Measurements from ENCODE around the gene PIP4K2A. TPM values are rescaled to one million over a fixed set of nuclear protein-coding genes. Genes with fewer than 3 reads are reported as not detected.

The PIP4K2A gene
- total and polyA plus RNA-seq, 2 experiments from 2014 or later: 39.9 to 40.1 TPM

GRCh38 chr10:22635650-22636049 is 78.7 kb downstream of the PIP4K2A start (continued):
- TF ChIP-seq CREB1 (CRISPR knock-in tag; IDR thresholded peaks at IDR 0.05; ENCODE audit: low read depth): no peak
- no peak for TF ChIP-seq POLR2AphosphoS5 (IDR thresholded peaks at IDR 0.05; ENCODE audit: low read depth)
- TF ChIP-seq ZNF114 (CRISPR knock-in tag; IDR thresholded peaks at IDR 0.05): no peak
- TF ChIP-seq ZNF331 (CRISPR knock-in tag; IDR thresholded peaks at IDR 0.05; ENCODE audit: low read depth): no peak
- no peak for TF ChIP-seq STAT1 (IDR thresholded peaks at IDR 0.05; ENCODE audit: unreplicated experiment)
- no peak for TF ChIP-seq ETS1 (IDR thresholded peaks at IDR 0.05)

GRCh38 chr10:22634606-22635459 is 79.5 kb downstream of the PIP4K2A start:
- Mint-ChIP-seq H3K27me3 (ENCODE audit: insufficient read depth, low read depth, poor library complexity) (peaks cover 1% of the 10 kb centered on the region), H3K4me1 (peaks cover 29% of the 10 kb centered on the region), H3K4me3 (no peak overlapping the region), H3K36me3 (ENCODE audit: low read depth) (peaks cover 8% of the 10 kb centered on the region; the same call in 2 of the 3 replicates), H3K27ac (no peak overlapping the region), H3K9me3 (no peaks in the 10 kb centered on the region)
- Histone ChIP-seq H3K4me3 (no peak overlapping the region), H3K4me1 (ENCODE audit: insufficient read depth) (peaks cover 18% of the 10 kb centered on the region), H3K79me2 (replicated peaks; ENCODE audit: insufficient read depth) (peaks cover 98% of the 10 kb centered on the region), H3K27me3 (ENCODE audit: insufficient read depth) (no peaks in the 10 kb centered on the region), H3K27ac (ENCODE audit: low read depth) (no peak overlapping the region), H3K9me2 (ENCODE audit: insufficient read depth) (no peaks in the 10 kb centered on the region), H2AFZ (no peak overlapping the region), H3K36me3 (ENCODE audit: insufficient read depth) (no peaks in the 10 kb centered on the region), H3K4me2 (no peak overlapping the region), H4K20me1 (replicated peaks; ENCODE audit: insufficient read depth) (peaks cover 9% of the 10 kb centered on the region; the same call in 1 of the 2 replicates), H3F3A (replicated peaks; ENCODE audit: low read depth) (no peaks in the 10 kb centered on the region)
- no peak for ATAC-seq
- DNase-seq (ENCODE audit: low spot score): no peak
- no peak for TF ChIP-seq CREB1 (CRISPR knock-in tag; IDR thresholded peaks at IDR 0.05; ENCODE audit: low read depth)
- TF ChIP-seq POLR2AphosphoS5 (IDR thresholded peaks at IDR 0.05; ENCODE audit: low read depth): no peak
- TF ChIP-seq ZNF331 (CRISPR knock-in tag; IDR thresholded peaks at IDR 0.05; ENCODE audit: low read depth): no peak
- no peak for TF ChIP-seq STAT1 (IDR thresholded peaks at IDR 0.05; ENCODE audit: unreplicated experiment)
- TF ChIP-seq EZH2 (IDR thresholded peaks at IDR 0.05; ENCODE audit: low read depth, unreplicated experiment): no peak
- TF ChIP-seq ZNF462 (CRISPR knock-in tag; IDR thresholded peaks at IDR 0.05): no peak
- TF ChIP-seq NANOG (IDR thresholded peaks at IDR 0.05; ENCODE audit: borderline replicate concordance): no peak
- TF ChIP-seq JUNB (IDR thresholded peaks at IDR 0.05; ENCODE audit: unreplicated experiment): no peak
- no peak for TF ChIP-seq ETS1 (IDR thresholded peaks at IDR 0.05)
- no peak for TF ChIP-seq REST (IDR thresholded peaks at IDR 0.05; ENCODE audit: unreplicated experiment)
